NT2/D1 (cell line): Measurements from ENCODE around the gene SIK2.
"Not testable (repeated sequence)": the region's sequence is repeated elsewhere in the genome, so short reads cannot be mapped to it uniquely, and the experiment has no call there.

ENCODE experiments used
- DNase-seq: peaks from one replicate; pipeline ENCODE4 v3.0.0-alpha.2; 2011; ENCODE audit warnings: low read depth, low spot score
- H3K27me3 ChIP-seq: 2 replicates; pipeline ENCODE4 v1.6.0; 2011; ENCODE audit warnings: mild to moderate bottlenecking; ENCODE audit not compliant: insufficient read length, insufficient read depth
- H3K36me3 ChIP-seq: 2 replicates; pipeline ENCODE4 v1.6.1; 2011; ENCODE audit warnings: mild to moderate bottlenecking, low read length, mixed read lengths; ENCODE audit not compliant: insufficient read depth, insufficient read length
- H3K4me1 ChIP-seq: 2 replicates; pipeline ENCODE4 v1.5.1; 2011; ENCODE audit not compliant: insufficient read depth, insufficient read length
- H3K4me3 ChIP-seq: 2 replicates; pipeline ENCODE4 v1.5.1; 2011; ENCODE audit warnings: low read depth; ENCODE audit not compliant: insufficient read length
- H3K9ac ChIP-seq: 2 replicates; pipeline ENCODE4 v1.6.0; 2011; ENCODE audit warnings: low read depth; ENCODE audit not compliant: insufficient read length
- H3K9me3 ChIP-seq: 2 replicates; pipeline ENCODE4 v1.5.1; 2011; ENCODE audit warnings: mild to moderate bottlenecking, low read length; ENCODE audit not compliant: insufficient read depth
- SUZ12 ChIP-seq: IDR thresholded peaks from 2 replicates; pipeline ENCODE4 v1.6.1; 2011; ENCODE audit not compliant: insufficient read length, insufficient read depth; ENCODE audit errors: extremely low read depth
- YY1 ChIP-seq: IDR thresholded peaks from 2 replicates; pipeline ENCODE4 v1.6.1; 2011; ENCODE audit not compliant: insufficient read length, insufficient read depth
- ZNF274 ChIP-seq: IDR thresholded peaks from 2 replicates; pipeline ENCODE4 v1.6.1; 2011; ENCODE audit warnings: mild to moderate bottlenecking, low read depth, low read length

SIK2 gene

DNA sequence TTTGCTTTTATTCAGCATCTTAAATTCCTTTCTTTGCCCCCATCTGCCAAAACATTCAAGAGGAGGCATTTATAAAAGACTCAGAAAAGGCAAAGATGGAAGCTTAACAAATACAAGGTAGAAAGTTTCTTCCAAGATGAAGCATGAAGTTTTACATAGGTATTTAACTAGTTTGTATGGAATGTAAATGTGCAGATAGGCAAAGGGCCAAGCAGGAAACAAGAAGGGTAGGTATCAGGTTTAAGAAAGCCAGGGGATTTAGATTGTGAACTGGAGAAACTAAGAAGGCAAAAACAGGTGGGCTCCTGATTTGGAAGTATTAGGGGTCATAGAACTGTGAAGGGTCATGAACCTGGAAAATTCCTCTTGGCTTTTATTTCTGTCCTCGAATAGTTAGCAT is 101.3 kb downstream of the SIK2 start:
- Histone ChIP-seq H3K36me3 (peaks cover 36% of the 10 kb centered on the region), H3K4me1 (no peaks in the 10 kb centered on the region), H3K9me3 (no peaks in the 10 kb centered on the region), H3K27me3 (no peaks in the 10 kb centered on the region), H3K4me3 (no peak overlapping the region), H3K9ac (no peak overlapping the region)
- DNase-seq: no peak
- TF ChIP-seq YY1: no peak
- no peak for TF ChIP-seq ZNF274
- TF ChIP-seq SUZ12: no peak

DNA sequence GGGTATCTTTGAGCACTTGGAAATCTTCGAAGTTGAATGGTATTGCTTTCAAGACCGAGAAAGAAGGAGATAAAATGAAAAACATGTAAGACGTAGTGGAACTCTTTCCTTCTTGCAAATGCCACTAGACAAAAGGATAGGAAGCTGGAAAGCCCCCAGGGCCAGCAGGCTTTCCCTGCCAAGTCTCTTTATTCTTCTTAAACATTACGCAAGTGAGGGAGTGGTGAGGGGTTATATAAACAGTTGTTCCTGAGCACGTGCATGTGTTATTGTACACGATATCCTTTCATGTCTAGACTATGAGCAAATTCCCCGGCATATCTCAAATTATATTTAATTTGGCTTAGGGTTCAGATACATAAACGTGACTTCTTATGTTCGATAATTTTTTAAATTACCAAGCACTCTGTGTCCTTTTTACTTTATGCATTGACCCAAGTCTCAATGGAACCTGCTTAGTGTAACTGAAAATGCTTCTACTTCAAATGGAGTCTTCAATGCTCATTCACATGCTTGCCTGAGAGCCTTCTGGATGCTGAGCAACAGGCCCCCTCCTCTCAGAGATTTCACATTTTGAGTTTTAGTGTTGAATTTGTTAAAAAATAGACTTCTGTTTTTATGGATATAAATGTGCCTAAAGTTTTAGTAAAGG is 104.9 kb downstream of the SIK2 start:
- H3K27me3 ChIP-seq: no peaks in the 10 kb centered on the region
- no peaks in the 10 kb centered on the region for H3K9me3 ChIP-seq
- no peak overlapping the region for H3K4me3 ChIP-seq
- DNase-seq: no peak
- no peak overlapping the region for H3K9ac ChIP-seq
- peaks cover 41% of the 10 kb centered on the region for H3K36me3 ChIP-seq
- H3K4me1 ChIP-seq: no peaks in the 10 kb centered on the region
- TF ChIP-seq ZNF274 (no peak), SUZ12 (no peak), YY1 (no peak)

DNA sequence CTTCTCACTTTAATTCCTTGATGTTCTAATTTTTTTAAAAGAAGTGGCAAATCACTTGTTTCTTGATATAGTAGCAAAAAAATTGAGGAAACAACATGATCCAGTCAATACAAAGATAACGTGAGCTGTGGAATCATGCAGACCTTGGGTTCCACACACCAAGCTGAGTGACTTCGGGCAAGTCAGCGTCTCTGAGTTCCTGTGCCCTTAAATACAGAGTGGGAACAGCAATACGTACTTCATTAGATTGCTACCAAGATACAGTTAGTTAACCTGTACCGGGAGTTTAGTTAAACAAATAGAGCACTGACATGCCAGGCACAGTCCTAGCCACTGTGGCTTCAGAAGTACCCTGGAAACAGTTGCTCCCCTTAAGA is 105.4 kb downstream of the SIK2 start:
- H3K9me3 ChIP-seq: no peaks in the 10 kb centered on the region
- TF ChIP-seq ZNF274 (no peak), SUZ12 (no peak), YY1 (no peak)
- H3K4me1 ChIP-seq: no peaks in the 10 kb centered on the region
- peaks cover 42% of the 10 kb centered on the region for H3K36me3 ChIP-seq
- no peak overlapping the region for H3K4me3 ChIP-seq
- no peaks in the 10 kb centered on the region for H3K27me3 ChIP-seq
- no peak overlapping the region for H3K9ac ChIP-seq
- DNase-seq: no peak

DNA sequence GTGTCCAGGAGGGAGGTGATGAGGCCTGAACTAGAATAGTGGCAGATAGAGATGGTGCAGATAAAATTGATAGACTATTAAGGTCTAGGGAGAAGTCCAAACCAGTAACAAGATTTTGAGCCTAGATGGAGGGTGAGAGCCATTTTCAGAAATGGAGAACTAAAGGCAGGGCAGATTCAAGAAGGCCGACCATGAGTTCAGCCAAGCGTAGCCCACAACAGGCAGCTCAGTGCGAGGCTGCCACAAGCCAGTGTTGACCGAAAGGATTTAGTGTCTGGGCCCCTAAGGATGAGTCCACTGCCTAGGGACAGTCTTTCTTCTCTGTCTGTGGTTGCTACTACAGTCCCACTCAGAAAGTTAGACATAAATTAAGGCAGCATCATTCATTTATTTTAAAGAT is 112.3 kb downstream of the SIK2 start:
- Histone ChIP-seq H3K27me3 (no peaks in the 10 kb centered on the region), H3K4me1 (no peaks in the 10 kb centered on the region)

DNA sequence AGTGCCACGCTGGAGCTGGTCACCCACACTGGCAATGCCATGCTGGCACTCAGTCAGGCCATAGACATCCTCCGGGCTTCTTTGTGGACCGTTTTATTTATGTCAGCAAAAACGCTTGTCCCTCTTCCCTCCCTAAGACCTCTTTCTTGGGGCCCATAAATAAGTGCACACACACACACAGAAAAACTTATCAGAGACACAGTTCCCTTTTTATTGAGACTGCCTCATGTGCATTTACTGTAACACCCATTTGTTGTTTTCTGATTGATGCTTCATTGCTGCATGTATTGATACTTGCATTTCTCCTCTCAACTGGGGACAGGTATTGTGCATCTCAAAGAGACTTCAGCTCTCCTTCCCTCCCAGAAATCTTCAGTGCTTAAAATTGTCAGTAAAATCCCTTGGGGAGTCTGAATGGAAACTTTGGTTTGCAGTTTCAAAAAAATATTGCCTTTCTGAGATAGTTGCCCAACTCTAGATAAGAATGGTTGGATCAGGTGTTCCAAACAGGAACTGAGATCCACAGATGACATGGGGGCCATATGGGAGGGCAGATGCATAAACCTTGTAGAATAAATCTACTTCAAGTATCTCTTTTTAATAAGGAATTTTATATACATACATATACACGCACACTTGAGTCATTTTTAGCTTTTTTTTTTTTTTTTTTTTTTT is 113.0 kb downstream of the SIK2 start:
- TF ChIP-seq YY1: no peak
- Histone ChIP-seq H3K27me3 (no peaks in the 10 kb centered on the region), H3K9ac (no peak overlapping the region), H3K4me1 (no peaks in the 10 kb centered on the region), H3K9me3 (no peaks in the 10 kb centered on the region), H3K4me3 (no peak overlapping the region), H3K36me3 (peaks cover 24% of the 10 kb centered on the region)
- no peak for DNase-seq

More for the DNA sequence above, 112.3 kb downstream of the SIK2 start:
- DNase-seq: no peak
- Histone ChIP-seq H3K9me3 (no peaks in the 10 kb centered on the region), H3K9ac (no peak overlapping the region), H3K36me3 (peaks cover 20% of the 10 kb centered on the region), H3K4me3 (no peak overlapping the region)
- TF ChIP-seq ZNF274 (no peak), YY1 (no peak)

DNA sequence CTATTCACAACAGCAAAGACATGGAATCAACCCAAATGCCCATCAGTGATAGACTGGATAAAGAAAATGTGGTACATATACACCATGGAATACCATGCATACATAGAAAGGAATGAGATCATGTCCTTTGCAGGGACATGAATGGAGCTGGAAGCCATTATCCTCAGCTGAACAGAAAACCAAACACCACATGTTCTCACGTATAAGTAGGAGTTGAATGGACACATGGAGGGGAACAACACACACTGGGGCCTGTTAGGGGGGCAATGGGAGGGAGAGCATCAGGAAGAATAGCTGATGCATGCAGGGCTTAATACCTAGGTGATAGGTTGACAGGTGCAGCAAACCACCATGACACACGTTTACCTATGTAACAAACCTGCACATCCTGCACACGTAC is 115.4 kb downstream of the SIK2 start:
- not testable (repeated sequence) for H3K4me3 ChIP-seq, H3K27me3 ChIP-seq, H3K9ac ChIP-seq, H3K9me3 ChIP-seq, H3K4me1 ChIP-seq, DNase-seq
- peaks cover 45% of the 10 kb centered on the region for H3K36me3 ChIP-seq

DNA sequence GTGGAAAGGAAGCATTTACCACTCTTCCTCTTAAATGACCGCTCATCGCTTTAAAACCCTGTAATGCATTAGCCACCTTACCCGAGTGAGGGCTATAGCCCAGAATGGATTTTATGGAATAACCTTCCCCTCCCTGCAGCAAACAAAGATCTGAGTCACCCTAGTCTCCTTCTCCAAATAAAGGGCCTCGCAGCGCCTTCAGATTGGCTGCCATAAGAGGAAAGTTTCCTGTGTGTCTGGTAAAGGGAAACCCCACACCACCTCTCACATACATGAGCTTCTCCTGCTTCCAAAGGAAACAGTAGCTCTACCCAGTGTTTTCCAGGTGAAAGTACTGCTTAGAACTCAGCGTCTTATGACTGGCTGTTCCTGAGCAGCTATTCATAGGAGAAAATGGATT is 116.2 kb downstream of the SIK2 start:
- H3K9me3 ChIP-seq: no peaks in the 10 kb centered on the region
- no peak overlapping the region for H3K4me3 ChIP-seq
- H3K27me3 ChIP-seq: no peaks in the 10 kb centered on the region
- no peak for DNase-seq
- H3K9ac ChIP-seq: no peak overlapping the region
- peaks cover 51% of the 10 kb centered on the region for H3K36me3 ChIP-seq
- no peaks in the 10 kb centered on the region for H3K4me1 ChIP-seq
- TF ChIP-seq YY1 (no peak), ZNF274 (no peak), SUZ12 (no peak)

DNA sequence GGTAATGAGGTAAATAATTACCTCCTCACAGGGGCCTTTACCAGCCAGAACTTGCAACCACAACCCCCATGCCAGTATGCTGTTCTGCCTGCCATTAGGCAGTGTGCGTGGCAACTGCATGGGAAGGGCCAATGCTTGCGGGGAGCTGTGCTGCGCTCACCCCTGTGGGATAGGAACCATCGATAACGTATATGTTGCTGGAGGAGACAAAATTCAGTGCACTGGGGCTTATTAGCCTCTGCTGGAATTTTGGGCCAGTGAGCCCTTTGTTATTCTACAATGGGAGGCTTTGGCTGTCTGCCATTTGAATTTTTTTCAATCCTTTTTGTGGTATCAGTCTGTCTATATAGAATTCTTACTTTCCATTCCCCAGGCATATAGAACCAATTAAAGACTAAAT is 116.6 kb downstream of the SIK2 start:
- H3K27me3 ChIP-seq: no peaks in the 10 kb centered on the region
- no peak for DNase-seq

More for the DNA sequence above, 116.6 kb downstream of the SIK2 start:
- H3K9me3 ChIP-seq: no peaks in the 10 kb centered on the region
- H3K4me1 ChIP-seq: no peaks in the 10 kb centered on the region
- H3K4me3 ChIP-seq: no peak overlapping the region
- H3K36me3 ChIP-seq: peaks cover 54% of the 10 kb centered on the region
- TF ChIP-seq ZNF274 (no peak), YY1 (no peak)
- no peak overlapping the region for H3K9ac ChIP-seq
